ENCODE data around the gene HIPK4. TPM values are rescaled to one million over a fixed set of nuclear protein-coding genes. Genes with fewer than 3 reads are reported as not detected.
"Not testable (repeated sequence)": the region's sequence is repeated elsewhere in the genome, so short reads cannot be mapped to it uniquely, and the experiment has no call there.

Gene HIPK4
- total RNA-seq: not detected in 2 replicates

DNA sequence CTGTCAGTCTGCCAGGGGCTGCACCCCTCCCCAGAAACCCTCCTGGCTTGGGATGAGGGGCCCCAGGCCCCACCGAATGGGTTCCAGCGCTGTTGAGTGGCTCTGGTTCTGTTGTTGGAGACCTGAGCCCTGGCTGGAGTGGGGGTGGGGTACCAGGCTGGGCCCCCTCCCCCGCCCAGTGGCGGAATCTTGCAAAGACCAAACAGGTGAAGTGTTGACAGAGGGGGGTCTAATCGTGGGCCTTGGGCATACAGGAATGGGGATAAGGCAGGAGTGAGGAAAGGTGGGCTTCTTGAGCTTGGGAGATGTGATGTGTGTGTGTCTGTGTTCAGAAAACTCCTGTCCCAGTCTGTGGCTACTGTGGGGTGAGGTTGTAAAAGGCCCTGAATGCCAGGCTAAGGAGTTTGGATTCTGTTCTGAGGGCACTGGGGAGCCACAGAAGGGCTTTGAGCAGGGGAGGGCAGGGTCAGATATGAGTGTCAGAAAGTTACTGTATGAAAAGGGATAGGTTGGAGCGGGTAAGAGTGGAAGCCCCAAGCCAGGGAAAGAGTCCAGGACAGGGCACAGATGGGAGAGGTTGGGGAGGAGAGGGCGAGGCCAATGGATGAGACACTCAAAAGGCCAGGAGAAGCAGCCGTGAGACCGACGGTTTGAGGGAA is at the start of gene HIPK4:
Gene HIPK4 (minus strand): TSS at position 98 of the 659 bp plus-strand sequence. CDS start 279 bp downstream, outside the sequence.
- intact Hi-C loops (cut with micrococcal nuclease): no loop called here

GRCh38 chr19:40438284-40438683 is 48.3 kb upstream of the HIPK4 start:
- intact Hi-C loops (cut with micrococcal nuclease): no loop called here

- intact Hi-C loops (cut with micrococcal nuclease): no loop called here
These were observed 43.6 kb upstream of the HIPK4 start for GRCh38 chr19:40433391-40434216.

DNA sequence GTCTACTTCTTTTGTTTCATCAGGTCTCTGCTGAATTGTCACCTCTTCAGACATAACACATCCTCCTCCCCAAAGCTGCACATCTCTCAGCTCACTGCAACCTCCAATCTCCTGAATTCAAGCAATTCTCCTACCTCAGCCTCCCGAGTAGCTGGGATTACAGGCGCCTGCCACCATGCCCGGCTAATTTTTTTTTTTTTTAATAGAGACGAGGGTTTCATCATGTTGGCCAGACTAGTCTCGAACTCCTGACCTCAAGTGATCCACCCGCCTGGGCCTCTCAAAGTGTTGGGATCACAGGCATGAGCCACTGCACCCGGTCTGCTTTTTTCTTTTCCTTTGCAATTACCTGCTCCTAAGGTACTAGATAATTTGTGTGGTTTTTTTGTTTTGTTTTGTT is 42.8 kb upstream of the HIPK4 start:
- intact Hi-C loops (cut with micrococcal nuclease): not testable (repeated sequence)

DNA sequence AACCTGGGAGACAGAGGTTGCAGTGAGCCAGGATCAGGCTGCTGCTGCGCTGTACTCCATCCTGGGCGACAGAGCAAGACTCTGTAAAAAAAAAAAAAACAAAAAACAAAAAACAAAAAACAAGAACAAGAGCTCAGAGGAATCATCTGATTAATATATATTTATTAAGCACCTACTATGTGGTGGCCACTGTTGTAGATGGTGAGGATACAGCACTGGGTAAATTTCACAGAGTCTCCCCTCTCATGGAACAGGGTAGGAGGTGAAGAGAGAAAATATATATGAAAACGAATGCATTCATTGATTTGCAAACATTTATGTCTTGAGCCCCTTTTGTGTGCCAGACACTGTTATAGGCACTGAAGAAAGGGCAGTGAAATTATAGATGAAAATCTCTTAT is 41.7 kb upstream of the HIPK4 start:
- intact Hi-C loops (cut with micrococcal nuclease): no loop called here

GRCh38 chr19:40430242-40430641 is 40.3 kb upstream of the HIPK4 start:
- intact Hi-C loops (cut with micrococcal nuclease): not testable (repeated sequence)

DNA sequence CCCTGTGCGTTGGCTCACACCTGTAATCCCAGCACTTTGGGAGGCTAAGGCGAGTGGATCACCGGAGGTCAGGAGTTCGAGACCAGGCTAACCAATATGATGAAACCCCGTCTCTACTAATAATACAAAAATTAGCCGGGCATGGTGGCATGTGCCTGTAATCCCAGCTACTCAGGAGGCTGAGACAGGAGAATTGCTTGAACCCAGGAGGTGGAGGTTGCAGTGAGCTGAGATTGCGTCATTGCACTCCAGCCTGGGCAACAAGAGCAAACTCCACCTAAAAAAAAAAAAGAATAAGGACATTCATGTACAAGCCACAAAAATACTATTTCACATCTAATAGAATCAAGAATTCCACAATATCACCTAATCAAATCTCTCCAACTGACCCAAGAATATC is 38.2 kb upstream of the HIPK4 start:
- intact Hi-C loops (cut with micrococcal nuclease): loop anchor here (5.0 kb wide), 1 partner anchor 184 kb away; no protein-coding TSS in a partner anchor

DNA sequence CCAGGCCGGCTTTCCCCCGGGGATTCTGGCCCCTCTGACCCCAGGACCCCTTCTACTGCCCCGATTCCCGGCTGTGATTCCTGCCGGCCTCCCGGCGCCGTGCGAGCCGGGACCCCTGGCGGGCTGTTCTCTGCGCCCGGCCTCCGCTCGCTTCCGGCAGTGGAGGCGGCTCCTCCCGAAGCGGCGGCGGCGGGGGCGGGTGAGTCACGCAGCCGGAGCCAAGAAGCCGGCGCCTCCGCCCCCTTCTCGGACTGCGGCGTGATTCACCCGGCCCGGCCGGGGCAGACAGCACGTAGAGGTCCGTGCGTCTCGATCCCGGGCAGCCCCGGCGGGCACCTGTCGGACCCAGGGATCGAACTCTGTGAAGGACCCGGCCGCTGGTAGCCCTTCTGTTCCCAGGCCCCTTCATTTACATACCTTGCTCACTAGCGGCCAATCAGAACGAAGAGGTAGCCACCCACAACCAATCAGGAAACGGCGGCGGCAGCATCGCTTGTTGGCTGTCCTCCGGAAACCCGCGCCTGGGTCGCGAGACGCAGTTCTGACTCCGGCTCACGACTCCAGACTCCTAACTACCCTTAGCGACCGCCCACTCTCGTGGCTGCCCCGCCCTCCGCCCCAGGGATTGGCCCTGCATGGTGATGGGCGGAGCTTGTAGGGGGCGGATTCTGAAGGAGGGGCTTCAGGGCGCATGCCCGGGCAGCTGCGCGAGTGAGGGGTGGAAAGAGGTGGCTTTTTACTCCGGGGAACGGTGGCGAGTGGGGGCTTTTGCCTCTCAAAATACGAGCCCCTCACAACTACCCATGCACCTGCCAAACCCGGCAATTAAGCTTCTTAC is 35.7 kb upstream of the HIPK4 start, which contains the start of gene SERTAD1:
Gene SERTAD1 (minus strand): TSS at position 543 of the 838 bp plus-strand sequence. CDS start 2,446 bp downstream, outside the sequence.
- intact Hi-C loops (cut with micrococcal nuclease): loop anchor here (1.0 to 5.0 kb wide), 4 partner anchors 18 to 187 kb away; partner anchors contain the start of gene SPTBN4

DNA sequence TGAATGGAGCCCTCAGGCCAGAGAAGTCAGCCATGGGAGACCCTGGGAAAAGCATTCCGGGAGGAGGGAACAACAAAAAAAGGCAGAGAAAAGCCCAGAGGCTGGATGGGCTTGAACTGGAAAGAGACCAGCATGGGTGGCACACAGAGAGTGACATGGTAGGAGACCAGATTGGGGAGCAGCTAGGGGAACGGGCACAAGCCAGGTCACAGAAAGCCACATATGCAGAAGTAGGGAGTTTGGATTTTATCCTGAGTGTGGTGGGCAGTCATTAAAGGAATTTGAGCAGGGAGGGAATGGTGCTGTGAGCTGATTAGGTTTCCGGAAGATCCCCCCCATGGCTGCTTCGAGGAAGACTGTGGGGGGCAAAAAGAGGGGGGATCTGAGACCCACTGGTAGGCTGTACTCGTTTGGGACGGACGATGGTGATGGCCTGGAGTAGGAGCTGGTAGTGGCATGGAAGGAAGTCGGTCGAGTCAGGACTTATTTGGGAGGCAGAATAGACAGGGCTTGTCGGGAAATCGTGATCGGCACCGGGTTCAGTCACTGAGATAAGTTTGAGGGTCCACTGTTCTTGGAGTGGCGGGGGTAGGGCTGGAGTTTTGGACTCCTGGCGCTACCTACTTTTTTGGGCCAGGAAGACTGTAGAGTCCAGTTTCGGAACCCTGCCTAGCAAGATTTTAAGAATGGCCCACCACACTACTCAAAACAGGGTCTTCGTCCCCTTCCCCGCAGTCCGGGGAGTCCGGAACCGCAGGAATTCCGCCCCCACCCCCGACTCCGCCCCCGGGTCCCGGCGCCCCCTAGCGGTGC is 34.9 kb upstream of the HIPK4 start:
- intact Hi-C loops (cut with micrococcal nuclease): loop anchor here (1.0 to 5.0 kb wide), 4 partner anchors 21 to 187 kb away; partner anchors contain the start of genes C19orf47, PLD3 and SPTBN4

- intact Hi-C loops (cut with micrococcal nuclease): loop anchor here (2.0 to 5.0 kb wide), 2 partner anchors 43 to 77 kb away; partner anchors contain the start of genes C19orf47, PLD3 and SPTBN4
These were observed 34.0 kb upstream of the HIPK4 start for GRCh38 chr19:40423938-40424337.

- intact Hi-C loops (cut with micrococcal nuclease): loop anchor here (5.0 kb wide), 1 partner anchor 76 kb away; the partner anchor contains the start of genes C19orf47 and PLD3
These were observed 33.0 kb upstream of the HIPK4 start for GRCh38 chr19:40422748-40423566.

GRCh38 chr19:40421993-40422747 is 32.2 kb upstream of the HIPK4 start:
- intact Hi-C loops (cut with micrococcal nuclease): loop anchor here (1.0 to 5.0 kb wide), 2 partner anchors 21 to 75 kb away; partner anchors contain the start of genes C19orf47 and PLD3

DNA sequence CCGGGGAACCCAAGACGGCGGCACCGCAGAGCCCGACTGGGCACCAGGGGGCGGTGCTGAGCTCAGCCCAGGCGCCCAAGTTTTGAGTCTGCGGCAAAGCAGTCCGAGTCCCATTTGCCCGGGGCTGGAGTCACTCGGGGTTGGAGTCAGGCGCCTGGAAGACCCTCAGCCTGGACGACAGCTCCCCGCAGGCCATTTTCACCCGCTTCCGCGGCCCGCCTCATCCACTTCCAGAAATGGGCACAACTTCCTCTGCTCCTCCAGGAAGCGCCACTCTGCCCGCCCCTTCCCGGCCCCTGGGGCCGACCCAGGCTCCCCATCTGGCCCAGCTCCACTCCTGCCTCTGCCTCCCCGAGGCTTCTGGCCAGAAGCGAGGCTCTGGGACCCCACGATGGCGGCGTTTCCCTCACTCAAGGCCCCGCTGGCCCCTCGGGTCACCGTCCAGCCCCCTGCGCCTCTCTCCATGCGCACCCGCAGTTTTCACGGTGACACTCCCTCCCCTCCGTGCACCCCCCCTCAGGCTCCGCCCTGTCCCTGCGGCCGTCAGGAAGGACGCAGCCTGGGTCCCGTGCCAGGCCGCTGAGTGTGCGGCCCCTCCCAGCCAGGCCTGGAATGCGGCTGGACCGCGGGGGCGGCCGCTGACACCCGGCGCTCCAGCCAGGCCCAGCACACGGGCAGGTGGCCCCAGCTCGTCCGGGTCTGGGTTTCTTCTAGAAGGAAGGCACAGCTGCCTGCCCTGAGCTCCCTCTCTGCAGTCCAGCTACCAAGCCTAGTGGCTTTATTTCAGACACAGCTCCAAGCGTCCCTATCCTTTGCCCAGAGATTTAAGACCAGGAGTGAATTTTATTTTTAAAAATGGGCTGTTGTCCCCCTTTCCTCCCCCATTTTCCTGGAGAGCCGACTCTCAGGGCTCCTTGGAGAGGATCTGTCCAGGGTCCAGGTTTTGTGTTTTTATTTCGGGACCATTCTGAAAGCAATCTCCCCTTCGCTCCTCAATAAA is 31.1 kb upstream of the HIPK4 start:
- intact Hi-C loops (cut with micrococcal nuclease): loop anchor here (1.0 to 5.0 kb wide), 2 partner anchors 22 to 74 kb away; partner anchors contain the start of genes C19orf47 and PLD3

- intact Hi-C loops (cut with micrococcal nuclease): loop anchor here (5.0 kb wide), 1 partner anchor 73 kb away; the partner anchor contains the start of genes C19orf47 and PLD3
These were observed 30.4 kb upstream of the HIPK4 start for GRCh38 chr19:40420451-40420765.

GRCh38 chr19:40419780-40420179 is 29.8 kb upstream of the HIPK4 start:
- intact Hi-C loops (cut with micrococcal nuclease): loop anchor here (5.0 kb wide), 1 partner anchor 72 kb away; the partner anchor contains the start of genes C19orf47 and PLD3

DNA sequence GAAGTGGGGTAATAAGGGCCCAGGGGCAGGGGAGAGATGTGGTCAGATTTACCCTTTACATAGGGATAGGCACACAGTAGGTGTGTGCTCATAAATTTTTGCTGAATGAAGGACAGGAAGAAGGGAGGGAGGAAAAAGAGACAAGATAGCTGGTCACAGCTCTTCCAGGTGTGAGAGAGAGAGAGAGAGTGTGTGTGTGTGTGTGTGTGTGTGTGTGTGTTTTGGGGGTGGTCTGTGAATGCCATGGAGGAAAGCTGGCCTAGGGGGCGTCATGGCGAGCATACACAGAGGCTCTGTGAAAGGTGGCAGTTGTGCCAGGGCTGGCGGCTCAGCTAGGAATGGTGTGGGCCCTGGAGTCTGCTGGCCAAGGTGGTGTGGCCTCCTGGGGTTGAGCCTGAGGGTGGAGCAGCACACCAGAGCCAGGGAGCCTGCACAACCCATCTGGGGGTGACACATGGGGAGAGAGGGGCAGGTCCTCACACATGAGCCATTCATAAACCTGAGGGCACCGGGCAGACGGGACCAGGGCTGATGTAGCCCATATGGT is 29.2 kb upstream of the HIPK4 start:
- intact Hi-C loops (cut with micrococcal nuclease): no loop called here

GRCh38 chr19:40418040-40418439 is 28.1 kb upstream of the HIPK4 start:
- intact Hi-C loops (cut with micrococcal nuclease): no loop called here

All from T-helper 2 cell treated with Interferon-gamma antibody and Interleukin-4, amounts not matched to agents 100 ng/mL and 5 ng/mL, for 36 hours (primary cell).